ENCODE results near the gene RPS6KL1. TPM values are rescaled to one million over a fixed set of nuclear protein-coding genes. Genes with fewer than 3 reads are reported as not detected.

The RPS6KL1 gene
- total RNA-seq, 2 donors from 2014 or later: 9.4 to 17.6 TPM

DNA sequence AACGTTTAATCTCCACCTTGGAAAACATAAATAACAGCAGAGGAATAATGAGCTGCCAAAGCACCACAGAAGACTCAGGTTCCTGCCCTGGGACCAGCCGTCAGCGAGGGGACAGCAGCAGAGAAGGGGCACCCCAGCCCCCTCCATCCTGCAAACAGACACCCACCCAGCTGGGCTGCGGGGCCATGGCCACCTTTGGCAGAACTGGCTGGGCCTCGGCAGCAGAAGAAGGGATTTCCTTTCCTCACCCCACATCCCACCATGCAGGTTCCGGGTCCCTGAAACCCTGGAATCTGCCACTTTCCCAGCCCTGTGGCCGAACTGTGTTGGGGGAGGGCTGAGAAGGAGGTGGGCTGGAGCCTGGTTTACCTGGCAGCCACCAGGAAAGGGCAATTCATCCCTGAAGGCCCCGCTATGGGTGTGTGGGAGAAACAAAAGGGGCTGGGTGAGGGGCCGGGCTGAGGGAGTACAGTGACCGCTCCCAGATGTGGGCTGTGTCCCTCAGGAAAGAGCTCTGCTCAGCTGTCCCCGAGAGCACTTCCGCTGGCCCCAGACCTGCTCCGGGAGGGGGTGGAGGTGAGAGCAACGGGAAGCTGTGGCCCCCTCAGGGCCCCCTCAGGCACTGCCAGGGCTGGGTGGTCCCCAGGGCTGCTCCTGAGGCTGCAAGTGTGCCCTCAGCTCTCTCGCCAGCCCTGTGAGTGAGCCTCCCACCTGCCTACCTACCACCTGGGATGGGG, 28.6 kb upstream of the RPS6KL1 start:
- Histone ChIP-seq H3K27ac (no peak overlapping the region), H3K4me1 (ENCODE audit: control insufficient read depth in 1 of 2, low read depth in 2 of 2) (peaks cover 16 to 44% of the 10 kb centered on the region in 2 donors), H3K4me3 (no peak overlapping the region), H3K27me3 (replicated peaks; ENCODE audit: insufficient read depth) (no peaks in the 10 kb centered on the region), H3K9me3 (no peaks in the 10 kb centered on the region), H3K36me3 (no peaks in the 10 kb centered on the region)
- ATAC-seq (ENCODE audit: insufficient number of reproducible peaks, low FRiP score, low read depth): no peak
- no peak for TF ChIP-seq CTCF (IDR thresholded peaks at IDR 0.05)
- no peak for DNase-seq (ENCODE audit: low spot score)

DNA sequence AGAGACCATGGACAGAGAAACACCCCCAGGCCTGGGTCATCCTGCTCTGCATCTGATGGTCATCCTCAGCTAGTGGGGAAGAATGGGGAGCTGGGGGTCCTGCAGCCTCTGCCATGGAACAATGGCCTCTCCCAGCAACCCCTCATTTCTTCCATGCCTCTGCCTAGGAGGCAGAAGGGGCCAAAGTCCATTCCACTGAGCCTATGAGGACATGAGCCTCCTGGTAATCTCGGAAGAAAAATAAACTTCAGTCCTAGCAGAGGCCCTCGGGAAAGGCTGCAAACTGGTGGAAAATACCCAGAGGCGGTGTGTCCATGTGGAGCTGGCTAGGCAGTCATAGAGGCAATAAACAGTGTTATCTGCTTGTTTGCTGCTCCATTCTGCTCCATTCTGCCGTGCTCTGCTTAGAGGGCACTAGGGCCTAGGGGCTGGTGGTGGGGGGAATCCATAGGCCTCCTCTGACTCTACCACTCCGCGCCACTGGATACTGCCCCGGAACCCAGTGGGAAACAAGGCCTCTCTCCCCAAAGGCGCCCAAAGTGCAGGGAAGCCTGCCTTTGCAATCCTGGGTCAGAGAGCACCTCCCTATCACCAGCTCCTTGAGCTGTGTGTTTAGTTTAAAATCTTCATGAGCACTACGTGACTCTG, 27.9 kb upstream of the RPS6KL1 start:
- peaks cover 18 to 50% of the 10 kb centered on the region in 2 donors for H3K4me1 ChIP-seq (ENCODE audit: control insufficient read depth in 1 of 2, low read depth in 2 of 2)
- H3K9me3 ChIP-seq: no peaks in the 10 kb centered on the region
- H3K27me3 ChIP-seq (replicated peaks; ENCODE audit: insufficient read depth): no peaks in the 10 kb centered on the region
- no peak for TF ChIP-seq CTCF (IDR thresholded peaks at IDR 0.05)
- no peak for ATAC-seq (ENCODE audit: insufficient number of reproducible peaks, low FRiP score, low read depth)
- no peak overlapping the region for H3K27ac ChIP-seq
- no peak overlapping the region for H3K4me3 ChIP-seq
- DNase-seq (ENCODE audit: low spot score): no peak
- no peaks in the 10 kb centered on the region for H3K36me3 ChIP-seq

DNA sequence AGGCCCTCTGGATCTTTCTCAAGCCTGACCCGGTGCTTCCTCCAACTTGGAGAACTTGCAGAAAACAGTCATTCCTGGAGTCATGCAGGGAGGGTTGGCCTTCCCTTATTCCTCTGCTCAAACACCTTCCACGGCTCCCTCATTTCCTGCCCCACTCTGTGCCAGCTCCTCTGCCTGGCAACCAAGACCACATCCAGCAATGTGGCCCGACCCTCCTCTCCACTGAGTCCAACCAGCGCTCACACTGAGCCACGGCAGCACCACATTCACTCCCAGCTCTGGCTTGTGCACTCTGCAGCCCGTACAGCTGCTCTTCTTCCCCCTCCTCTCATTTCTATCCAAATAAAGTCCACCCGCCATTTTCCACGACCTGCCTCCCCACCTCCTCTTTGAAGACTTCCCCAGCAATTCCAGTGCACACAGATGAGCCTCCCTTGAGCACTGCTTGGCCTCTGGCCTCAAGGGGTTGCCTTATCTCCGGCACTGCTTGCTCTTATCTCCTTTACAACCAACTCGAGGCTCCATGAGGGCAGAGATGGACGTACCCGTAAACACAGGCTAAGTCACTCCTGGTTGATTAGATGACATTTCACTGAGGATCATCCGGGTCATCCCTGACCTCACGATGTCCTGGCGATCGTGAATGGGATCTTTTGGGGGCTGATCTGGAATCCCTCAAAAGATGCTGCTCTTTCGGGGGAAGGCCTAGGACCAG, 27.0 kb upstream of the RPS6KL1 start:
- no peak overlapping the region for H3K4me3 ChIP-seq
- no peak for TF ChIP-seq CTCF (IDR thresholded peaks at IDR 0.05)

DNA sequence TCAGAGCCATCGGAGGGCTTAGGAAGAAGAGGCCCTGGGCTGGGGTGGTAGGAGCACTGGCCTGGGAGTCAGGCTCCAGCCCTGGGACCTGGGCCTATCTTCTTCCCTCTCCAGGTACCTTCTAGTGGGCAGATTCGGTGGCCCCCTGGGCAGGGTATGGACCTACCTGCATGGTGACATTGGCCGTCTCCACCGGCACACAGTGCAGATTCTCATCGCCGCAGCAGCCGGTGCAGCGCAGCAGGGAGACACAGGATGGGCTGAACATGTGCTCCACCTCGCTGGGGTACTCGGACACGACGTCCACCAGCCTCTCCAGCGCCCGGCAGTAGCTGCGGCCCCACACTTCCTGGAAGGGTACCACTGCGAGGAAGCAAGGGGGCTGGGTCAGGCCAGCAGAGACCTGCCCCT, 26.1 kb upstream of the RPS6KL1 start:
- Histone ChIP-seq H3K36me3 (no peaks in the 10 kb centered on the region), H3K27ac (no peak overlapping the region), H3K27me3 (replicated peaks; ENCODE audit: insufficient read depth) (no peaks in the 10 kb centered on the region), H3K4me1 (ENCODE audit: control insufficient read depth in 1 of 2, low read depth in 2 of 2) (peaks cover 14 to 33% of the 10 kb centered on the region in 2 donors), H3K4me3 (no peak overlapping the region), H3K9me3 (no peaks in the 10 kb centered on the region)
- no peak for TF ChIP-seq CTCF (IDR thresholded peaks at IDR 0.05)
- no peak for DNase-seq (ENCODE audit: low spot score)
- no peak for ATAC-seq (ENCODE audit: insufficient number of reproducible peaks, low FRiP score, low read depth)

More for the DNA sequence above, 27.0 kb upstream of the RPS6KL1 start:
- Histone ChIP-seq H3K9me3 (no peaks in the 10 kb centered on the region), H3K4me1 (ENCODE audit: control insufficient read depth in 1 of 2, low read depth in 2 of 2) (peaks cover 16 to 41% of the 10 kb centered on the region in 2 donors), H3K27ac (no peak overlapping the region), H3K27me3 (replicated peaks; ENCODE audit: insufficient read depth) (no peaks in the 10 kb centered on the region), H3K36me3 (no peaks in the 10 kb centered on the region)
- no peak for DNase-seq (ENCODE audit: low spot score)
- no peak for ATAC-seq (ENCODE audit: insufficient number of reproducible peaks, low FRiP score, low read depth)

Measured in thoracic aorta (tissue), 2 donors.